NCI-H1930 (cell line): ENCODE data around the gene SLC13A4.
"Not testable (repeated sequence)": the region's sequence is repeated elsewhere in the genome, so short reads cannot be mapped to it uniquely, and the experiment has no call there.

ENCODE experiments used
- DNase-seq, 2 experiments: peaks; one replicate each; lab custom pipeline; 2025; lab: John Stamatoyannopoulos, UW

SLC13A4 gene

DNA sequence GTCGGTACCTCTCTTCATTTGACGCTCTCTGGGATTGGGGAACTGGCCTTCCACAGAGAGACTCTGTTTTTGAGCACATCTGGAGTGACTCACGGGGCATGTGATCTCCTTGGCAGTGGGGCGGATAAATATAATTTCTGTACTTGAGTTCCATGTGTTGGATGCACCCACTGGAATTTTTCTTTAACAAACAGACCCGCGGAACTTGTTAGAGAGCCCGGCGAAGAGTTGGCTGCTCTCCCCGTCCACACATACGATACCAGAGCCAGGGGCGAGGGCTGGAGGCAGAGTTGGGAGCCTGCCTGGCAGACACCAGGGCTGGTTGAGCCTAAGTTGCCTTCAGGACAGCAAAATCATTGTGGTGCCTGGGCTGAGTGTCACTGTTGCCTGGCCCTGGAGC lies 20.8 kb upstream of the SLC13A4 start, which contains the start of gene FAM180A:
FAM180A (minus strand) TSS at position 44 of the 400 bp plus-strand sequence. CDS start 233 bp downstream, outside the sequence.
- no peak for DNase-seq

DNA sequence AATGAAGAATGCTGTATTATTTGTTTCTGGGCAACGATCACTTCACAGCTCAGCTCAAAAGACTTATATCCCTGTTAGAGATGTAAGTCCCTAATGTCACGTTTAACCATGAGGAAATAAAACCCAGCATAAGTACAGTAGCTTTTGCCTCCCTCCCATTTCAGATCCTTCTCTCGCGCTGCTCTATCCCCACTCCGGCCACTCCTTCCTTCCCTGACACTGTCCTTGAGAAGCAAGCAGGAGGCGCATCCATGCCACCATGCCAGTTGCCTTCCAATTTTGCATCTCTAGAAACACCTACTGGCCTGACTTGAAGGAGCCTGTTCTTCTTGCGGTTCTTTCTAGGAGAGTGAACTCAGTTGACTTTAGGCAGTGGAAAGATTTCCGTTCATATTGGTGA lies 19.4 kb upstream of the SLC13A4 start:
- DNase-seq, result no peak

DNA sequence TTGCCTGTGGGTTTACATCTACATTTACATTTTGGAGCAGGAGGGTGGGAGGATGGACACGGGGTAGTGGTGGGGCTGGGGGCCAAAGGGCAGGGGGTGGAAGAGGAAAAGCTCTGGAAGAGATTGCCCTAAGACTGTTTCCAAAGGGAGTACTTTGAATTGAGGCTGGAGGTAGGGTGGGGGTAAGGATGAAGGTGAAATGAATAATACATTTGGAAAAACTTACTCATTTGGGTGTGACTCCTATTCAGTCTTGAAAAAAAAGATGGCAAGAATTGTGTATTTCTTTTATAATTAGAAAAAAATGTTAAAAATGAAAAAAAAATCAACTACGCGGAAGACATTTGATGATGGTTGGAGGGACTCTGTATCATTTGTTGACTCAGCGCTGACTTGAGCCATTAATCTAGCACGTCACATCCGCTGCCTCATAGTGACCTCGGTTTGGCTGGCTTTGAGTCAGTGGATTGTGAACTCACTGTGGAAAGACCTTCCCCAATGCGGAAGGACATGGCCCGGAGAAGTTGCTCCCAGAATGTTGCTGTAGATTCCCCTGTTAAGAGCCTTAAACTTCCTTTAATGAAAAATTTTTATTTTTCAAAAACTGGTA lies 17.8 kb upstream of the SLC13A4 start:
- no peak for DNase-seq

DNA sequence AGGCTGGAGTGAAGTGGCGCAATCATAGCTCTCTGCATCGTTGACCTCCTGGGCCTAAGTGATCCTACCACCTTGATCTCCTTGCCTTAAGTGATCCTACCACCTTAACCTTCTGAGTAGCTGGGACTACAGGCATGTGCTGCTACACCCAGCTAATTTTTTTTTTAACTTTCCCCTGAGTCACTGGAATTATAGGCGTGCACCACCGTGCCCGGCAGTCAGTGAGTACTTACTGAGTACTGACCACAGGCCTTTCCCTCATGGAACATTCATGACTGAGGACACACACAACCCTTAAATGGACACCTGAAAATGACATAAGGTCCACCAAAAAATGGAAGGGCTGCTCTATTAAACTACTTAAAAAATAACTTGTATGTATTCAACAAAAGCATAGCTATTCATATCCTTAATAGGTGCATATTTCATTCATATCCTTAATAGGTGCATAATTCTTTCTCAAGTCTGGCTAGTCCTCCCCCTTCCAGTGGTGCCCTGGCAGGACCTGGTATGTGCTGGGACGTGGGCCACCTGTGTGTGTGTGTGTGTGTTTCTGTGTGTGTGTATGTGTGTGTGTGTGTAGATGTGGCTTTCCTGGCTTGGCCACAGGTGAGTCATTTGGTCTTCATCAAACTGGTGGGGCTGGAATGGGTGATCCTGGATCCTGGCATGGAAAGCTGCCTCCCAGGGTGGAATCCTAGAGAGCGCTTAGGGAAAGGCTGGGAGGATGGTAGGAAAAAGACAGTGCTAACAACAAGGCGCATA lies 17.1 kb upstream of the SLC13A4 start:
- no peak for DNase-seq

DNA sequence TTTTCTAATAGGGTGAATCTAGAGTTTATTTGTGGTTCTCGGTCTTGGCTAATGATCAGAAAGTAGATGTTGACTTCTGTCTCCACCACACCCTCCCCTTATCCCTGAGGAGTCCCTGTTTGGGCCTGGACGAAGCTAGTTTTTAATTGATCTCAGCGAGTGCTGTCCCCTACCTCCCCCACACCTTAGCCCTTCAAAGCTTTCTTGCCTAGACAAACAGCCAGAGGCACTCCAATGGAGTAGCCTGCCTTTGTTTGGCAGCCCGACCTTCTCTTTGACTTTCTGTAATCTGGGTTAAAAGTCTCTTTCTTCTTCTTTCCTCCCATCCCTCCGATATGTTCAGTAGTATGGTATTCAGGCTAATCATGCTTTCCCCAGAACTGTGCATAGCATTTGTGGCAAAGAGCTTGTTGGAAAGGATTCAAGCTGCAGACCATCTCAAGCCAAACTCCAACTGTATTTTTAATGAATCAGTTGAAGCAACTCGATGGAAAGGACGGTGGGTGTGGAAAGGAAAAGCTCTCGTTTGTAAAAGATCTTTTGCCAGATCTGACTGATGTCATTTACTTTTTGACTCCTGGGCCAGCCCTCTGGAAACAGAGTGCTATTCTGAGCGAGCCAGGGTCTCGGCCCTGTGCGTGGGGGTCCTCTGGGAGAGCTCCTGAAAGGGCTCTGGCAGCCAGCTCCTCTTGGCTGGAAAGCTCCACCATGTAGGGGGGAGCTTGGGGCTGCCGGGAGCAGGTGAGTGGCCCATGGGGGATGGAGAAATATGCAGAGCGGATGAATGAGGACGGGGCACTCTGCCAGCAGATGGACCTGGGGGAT lies 16.1 kb upstream of the SLC13A4 start:
- no peak for DNase-seq

DNA sequence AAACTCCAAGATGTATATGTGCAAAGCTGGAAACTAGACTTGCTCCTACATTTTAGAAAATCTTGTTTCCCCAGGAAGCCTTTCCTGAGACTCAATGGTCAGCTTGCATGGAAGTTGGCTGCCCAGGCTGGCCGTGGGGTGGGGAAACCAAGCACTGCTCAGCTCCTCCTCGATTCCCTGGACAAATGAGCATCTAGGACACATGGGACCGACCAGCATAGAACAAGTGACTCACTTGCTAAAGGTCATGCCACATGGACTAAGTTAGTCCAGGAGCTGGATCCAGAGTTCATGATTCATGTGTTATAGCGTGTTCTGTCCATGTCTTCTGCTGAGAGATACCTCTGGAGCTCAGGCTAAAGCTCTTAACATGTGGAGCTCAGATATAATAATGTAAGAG lies 14.4 kb upstream of the SLC13A4 start:
- no peak for DNase-seq

DNA sequence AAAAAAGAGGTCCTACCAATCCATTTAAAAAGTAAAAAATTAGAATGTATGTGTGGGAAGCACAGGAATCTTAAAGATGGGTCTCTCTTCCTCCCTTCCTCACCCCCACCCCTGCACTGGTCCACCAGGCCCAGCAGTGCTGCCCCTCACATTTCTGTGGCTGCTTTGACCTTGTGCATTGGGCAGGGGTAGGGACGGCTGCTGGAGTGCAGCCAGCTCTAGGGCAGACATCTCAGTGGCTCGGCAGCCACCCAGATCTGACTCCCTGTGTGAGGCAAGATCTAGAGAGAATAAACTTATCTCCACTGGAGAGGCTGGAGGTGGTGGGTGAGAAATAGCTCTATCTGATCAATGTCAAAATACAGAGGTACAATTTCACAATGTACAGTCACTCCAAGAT lies 13.9 kb upstream of the SLC13A4 start:
- DNase-seq, result no peak

DNA sequence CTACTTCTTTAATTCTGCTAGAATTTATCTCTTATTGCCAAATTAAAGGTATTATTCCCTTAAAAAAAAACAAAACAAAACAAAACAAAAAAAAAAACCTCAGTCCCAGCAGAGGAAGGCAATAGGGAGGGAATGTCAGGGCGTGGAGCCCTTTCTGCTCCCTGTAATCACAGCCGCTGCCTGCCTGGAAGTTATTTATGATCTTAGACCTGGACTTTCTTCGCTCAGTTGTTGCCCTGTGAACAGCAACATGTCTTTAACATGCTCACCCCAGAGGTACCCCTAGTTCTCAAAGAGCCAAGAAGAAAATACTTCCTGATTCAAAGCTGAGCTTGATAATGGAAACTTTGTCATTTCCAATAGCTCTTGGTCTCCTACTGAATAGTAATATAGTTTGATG lies 12.9 kb upstream of the SLC13A4 start:
- no peak for DNase-seq

DNA sequence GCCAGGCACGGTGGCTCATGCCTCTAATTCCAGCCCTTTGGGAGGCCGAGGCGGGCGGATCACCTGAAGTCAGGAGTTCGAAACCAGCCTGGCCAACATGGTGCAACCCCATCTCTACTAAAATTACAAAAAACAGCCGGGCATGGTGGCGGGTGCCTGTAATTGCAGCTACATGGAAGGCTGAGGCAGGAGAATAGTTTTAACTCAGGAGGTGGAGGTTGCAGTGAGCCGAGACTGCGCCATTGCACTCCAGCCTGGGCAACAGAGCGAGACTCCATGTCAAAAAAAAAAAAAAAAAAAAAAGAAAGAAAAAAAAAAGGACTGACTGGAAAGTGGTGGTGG lies 9.3 kb upstream of the SLC13A4 start:
- not testable (repeated sequence) for DNase-seq

DNA sequence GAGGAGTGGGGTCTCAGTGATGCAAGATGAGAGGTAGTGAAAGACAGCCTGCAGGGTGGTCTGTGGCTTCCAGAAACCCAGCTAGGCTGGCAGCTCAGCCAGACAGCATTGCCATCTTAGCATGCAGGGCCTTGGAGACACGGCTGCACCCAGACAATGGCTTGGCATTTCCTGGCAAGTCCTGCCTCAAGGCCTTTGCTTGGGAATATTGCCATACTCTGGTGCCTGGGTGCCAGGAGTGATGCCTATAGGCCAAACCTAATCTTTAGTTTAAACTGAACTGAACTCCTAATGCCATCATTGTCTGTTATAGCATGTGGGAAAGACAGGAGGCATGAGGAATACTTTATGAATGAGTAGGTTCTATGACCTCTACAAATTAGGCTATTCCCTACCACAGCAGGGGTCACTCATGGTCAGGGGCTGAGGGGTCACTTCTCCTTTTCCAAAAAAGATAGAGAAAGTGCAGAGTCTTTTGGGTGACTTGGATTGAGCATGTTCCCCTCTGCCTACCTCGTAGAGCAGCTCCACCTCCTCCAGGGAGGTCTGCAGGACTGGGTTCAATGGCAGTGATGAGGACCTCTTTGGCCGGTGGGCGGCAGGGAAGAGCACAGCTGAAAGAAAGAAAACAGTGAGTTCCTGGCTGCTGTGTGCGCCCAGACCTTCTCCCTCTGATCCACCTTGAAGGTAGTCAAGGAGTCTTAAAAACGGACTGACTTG lies 8.8 kb upstream of the SLC13A4 start:
- DNase-seq, result no peak

DNA sequence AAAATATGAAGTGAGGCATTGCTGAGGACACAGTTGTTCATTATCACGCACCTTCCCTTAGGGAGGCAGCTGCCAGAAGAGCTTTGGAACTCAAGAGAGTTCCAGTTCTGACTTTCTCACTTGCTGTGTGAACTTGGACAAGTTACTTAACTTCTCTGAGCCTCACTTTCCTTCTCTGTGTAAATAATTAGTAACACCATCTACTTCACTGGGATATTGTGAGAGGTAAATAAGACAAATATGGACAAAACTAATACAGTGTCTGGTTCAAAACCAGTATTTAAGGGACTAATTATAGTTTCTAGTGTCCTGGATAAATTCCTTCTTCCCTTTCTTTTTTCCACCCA lies 6.3 kb upstream of the SLC13A4 start:
- DNase-seq, result no peak

DNA sequence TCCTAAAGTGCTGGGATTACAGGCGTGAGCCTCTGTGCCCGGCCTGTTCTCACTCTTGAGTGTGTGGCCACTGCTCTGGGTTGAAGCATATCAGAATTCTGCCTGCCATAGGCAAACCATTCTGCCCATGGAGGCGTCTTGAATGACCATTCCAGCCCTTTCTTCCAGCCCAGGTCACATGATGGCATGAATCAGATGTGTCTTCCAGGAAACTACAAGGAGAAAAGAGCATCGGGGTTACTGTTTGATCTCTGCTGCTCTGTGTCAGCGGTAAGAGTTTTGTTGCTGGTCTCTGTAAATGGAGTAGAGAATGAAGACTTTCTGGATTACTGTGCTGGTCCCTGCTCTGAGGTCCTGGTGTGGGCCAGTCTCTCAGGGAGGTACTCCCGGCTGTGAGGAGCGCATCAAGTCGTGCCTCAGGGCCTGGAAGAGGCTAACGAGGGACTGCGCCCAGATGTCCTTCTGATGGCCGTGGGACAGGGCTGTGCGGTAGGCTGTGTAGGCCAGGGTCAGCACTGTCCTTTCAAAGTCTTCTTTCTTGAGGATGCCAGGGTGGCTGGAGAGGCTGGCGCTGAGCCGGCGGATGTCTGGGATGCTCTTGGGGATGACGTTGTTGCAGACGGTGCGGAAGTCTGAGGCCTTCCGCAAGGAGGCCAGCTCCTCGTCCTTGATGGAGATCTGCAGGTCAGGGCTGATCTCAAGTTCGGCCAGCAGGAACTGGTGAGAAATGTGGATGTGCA lies 5.8 kb upstream of the SLC13A4 start:
- DNase-seq, result no peak

DNA sequence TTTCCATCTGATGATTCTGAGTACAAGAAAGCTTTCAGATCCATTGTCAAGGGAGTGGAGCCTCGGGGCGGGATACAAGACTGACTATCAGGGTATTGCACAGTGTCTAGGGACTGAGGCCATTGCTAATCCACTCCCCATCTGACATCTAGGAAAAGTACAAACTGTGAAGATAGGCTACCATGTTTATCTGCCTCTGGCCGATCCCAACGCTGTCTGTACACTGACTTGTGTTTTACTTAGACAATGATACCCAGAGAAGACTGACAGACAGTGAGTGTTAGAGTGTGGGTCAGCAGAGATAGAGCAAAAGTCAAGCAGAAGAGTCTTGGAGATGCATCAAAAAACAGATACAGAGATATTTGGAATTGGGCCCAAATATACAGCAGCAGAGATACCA lies 3.1 kb upstream of the SLC13A4 start:
- DNase-seq, result no peak

DNA sequence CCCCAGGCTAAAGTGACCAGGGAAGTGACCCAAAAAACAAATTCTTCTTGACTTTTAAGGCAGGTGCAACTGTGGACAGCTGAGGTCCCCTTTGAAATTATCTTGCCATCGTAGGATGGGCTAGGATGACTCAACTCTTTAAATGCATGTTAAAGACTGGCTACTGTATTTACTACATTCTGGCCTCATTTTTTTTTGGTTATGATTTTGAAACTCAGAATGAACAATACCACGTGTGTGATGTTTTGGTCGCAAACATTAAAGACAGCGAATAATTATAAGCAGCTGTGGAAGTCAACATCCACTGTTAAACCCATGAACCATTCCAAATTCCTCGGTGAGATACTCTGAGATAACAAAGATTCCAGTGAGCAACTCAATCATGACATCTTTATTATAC lies 1.2 kb upstream of the SLC13A4 start:
- DNase-seq, result no peak

DNA sequence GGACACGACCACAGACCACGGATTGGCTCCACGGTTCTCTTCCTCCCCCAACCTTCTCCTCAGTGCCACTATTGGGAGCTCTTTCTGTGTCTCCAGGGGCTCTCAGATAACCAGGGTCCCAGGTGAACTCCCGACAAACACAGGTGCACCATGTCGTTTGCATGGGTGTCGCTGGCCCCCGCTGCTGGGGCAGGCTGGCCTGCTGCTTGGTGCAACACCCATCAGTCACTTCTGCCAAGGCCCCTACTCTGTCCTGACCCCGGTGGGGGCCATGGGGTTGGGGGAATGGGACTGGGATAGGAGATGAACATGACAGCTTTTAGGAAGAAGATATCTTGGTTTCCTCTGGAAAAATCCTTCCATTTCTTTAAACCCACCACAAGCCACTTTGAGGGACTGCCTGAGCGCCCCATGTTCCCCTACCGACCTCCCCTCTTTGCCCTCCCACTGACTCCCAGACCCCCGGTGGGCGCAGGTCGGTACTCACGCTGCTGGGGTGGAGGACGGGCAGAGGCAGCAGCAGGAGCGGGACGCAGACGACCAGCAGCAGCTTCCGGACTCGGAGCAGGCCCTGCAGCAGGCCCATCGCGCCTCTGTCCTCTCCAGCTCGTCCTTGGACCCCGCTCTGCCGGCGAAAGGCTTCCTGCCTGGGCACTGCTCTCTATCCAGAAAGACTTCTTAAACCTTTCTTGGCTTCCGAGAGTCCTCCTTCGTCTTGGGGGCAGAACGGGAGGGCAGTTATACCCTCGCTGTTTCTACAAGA lies 894 bp downstream of the SLC13A4 start:
- DNase-seq, result no peak

DNA sequence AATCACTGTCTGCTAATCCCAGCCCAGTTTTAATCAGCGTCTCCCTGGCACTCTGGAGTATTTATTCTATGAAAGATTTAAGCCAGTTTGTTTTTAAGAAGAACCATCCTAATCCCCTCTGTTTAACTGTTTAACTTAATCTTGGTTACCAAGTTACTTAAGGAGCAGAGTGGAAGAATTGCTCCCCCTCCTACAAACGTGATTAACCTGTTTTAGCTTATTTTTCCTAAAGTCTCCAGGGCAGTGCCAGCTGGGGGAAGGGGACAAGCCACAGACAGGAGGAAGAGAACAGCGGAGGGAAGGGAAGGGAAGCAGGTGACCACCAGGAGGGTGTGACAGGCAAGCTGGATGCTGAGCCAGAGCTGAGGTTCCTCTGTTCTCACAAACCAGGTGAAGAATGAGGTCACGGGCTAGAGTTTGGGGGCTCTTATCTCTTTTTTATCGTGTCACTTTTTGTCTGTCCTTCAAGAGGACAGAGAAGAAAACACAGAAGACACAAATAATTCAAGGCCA lies 1.7 kb downstream of the SLC13A4 start:
- DNase-seq, result no peak

DNA sequence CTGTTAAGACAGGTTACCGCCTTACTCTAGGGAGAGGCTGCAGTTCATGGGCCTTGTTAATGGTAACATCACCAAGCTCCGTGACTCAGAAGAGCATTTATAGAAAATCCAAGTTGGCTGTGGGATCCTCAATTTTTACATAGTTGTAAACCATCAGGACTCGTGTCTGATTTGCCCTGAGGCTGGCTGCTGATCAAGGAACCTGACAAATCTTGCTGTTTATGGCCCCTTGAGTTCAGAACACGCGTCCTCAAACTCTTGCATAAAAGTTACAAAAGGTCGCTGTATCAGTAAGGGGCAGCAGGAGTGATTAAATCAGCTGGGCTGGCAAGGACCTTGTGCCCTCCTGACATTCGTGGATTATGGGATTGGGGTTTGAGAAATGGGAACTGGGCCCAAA lies 4.6 kb downstream of the SLC13A4 start:
- DNase-seq, result no peak

DNA sequence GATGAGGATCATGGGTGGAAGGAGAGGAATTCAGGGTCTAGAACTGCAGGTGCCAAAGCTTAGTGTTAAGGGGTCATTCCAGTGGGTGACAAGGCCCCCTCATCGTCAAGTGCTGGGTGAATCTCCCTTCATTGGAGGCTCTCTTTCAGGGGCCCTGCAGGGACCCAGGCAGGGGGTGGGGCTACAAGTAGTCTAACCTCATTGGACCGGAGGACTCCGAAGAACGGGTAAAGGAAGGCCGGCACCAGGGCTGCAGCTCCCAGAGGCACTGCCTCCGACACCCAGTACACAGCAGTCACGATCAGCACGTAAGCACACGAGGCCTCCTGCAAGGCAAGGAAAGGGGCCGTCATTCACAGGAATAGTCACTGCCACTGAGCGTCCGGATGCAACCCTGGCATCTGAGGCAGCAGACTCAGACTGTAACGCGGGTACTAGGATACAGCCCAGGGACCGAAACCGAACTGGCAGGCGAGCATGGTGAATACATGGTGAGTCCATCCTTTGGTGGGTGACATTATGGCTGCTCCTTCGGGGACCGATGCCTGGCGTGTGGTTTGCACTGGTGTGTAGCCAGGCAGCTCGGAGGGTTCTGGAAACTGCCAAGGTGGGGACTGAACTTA lies 6.7 kb downstream of the SLC13A4 start:
- DNase-seq, result no peak

DNA sequence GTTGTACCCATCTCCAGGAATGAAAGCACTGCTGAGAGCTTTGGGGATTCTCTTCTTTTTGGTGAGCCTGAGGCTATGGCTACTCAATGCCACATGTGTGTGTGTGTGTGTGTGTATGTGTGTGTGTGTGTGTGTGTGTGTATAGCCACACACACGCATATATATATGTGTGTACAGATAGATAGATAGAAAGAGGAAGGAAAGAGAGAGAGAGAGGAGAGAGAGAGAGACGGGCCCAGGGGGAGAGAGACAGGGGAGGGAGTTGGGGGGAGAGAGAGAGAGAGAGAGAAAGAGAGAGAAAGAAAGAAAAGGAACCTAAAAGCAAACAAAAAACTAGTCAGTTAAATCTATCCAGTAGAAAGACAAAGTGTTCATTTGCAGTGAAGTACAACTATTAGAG lies 8.3 kb downstream of the SLC13A4 start:
- no peak for DNase-seq

DNA sequence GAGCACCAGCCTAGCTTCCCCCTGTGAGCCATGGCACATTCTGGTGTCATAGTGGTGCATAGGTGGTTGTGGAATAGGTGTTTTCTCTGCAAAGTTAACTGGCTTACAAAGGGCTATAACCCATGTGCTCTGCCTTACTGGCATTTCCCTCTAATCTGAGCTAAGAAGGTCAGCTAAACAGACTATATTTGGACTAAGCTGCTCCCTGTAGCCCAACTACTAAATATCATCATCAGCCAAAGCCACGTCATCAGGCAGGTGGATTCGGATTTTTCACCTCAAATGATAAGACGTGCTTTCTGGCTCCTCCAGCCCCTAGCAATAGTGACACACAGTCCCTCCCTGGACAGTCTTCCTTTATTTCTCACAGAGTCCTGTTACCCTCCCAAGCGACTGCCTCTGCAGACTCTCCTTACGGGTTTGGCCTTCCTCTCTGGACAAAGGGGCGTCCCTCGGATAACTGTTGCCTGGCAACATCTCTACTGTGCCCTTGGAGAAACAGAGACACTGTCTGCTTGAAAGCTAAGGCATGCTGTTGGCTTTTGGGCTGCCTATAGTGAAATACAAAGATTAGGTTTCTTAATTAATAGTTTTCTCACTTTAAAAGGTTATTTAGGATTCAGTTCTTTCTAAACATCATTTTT lies 9.1 kb downstream of the SLC13A4 start:
- DNase-seq, result no peak
